Daoy (cell line): ENCODE results near the gene ZNF132. TPM values are rescaled to one million over a fixed set of nuclear protein-coding genes. Genes with fewer than 3 reads are reported as not detected.
"Not testable (repeated sequence)": the region's sequence is repeated elsewhere in the genome, so short reads cannot be mapped to it uniquely, and the experiment has no call there.

ENCODE experiments used
- DNase-seq: peaks from one replicate; pipeline ENCODE4 v3.0.0-alpha.2; 2015; ENCODE audit warnings: low read depth
- total RNA-seq: library from RNA; depleted of rRNA; stranded (reverse); fragments of >200 nt; shearing (Covaris generic); gene quantifications from 2 replicates; pipeline ENCODE4 v1.2.3, GENCODE V29; 2014

ZNF132 gene
- total RNA-seq, 1 experiment from 2014 or later = 3.0 TPM

DNA sequence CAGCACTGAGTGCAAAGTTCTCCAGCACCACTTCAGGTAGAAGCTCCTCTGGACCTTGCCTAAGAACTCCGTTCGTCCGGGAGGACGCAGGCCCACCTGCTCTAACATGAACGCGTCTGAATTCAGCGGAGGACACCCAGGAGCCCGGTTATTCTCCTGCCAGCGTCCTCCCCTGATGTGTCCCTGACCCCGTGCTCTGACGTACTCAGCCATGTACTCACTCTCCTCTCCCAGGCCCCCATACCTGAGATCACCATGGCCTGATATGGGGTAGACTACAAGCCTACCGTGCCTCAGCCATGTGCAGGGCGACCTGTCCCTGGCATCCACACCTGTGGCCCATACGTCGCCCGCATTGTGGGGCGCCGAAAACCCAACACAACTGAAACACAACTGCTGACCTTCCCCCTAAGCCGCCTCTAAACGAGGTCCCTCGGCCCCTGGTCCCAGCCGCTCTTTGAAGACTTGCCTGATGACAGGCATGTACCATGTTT lies 32.2 kb downstream of the ZNF132 start:
- peak; percentile 23 for DNase-seq

DNA sequence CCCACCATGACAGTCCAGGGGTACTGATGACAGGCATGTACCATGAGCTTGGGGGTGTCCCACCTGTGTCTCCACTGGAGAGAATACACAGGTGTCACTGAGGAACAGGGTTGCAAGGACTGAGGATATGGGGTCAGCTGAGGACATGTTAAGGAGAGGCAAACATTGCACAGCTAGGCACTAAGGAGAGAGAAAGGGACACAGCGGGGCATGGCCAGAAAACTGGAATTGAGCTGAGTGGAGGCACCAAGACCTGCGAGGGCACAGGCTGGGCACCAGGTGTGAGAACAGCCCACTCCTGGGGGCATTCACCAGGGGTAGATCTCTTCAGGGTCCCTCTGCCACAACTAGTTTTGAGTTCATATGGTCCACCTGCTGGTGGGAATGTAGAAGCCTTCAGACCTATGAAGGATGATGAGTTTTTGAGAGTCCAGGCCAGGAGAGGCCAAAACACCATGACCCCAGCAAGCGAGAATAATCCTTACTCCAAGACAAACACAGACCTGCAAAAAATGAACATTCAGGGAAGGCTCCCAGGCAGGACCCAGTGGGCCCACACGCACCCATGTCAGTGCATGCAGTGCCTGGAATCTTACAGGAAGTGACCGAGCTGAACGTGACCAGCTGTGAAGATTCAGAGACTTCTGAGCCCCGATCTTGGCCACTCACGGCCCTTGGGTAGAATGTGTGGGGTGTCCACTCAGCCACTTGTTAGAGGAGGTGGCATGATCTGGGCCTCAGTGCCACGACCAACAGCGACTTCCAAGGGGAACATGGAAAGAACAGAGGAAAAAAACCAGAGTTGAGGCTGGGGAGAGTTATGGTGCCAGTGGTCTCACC lies 32.9 kb downstream of the ZNF132 start:
- no peak for DNase-seq

GRCh38 chr19:58403920-58404478 lies 36.0 kb downstream of the ZNF132 start:
- not testable (repeated sequence) for DNase-seq

DNA sequence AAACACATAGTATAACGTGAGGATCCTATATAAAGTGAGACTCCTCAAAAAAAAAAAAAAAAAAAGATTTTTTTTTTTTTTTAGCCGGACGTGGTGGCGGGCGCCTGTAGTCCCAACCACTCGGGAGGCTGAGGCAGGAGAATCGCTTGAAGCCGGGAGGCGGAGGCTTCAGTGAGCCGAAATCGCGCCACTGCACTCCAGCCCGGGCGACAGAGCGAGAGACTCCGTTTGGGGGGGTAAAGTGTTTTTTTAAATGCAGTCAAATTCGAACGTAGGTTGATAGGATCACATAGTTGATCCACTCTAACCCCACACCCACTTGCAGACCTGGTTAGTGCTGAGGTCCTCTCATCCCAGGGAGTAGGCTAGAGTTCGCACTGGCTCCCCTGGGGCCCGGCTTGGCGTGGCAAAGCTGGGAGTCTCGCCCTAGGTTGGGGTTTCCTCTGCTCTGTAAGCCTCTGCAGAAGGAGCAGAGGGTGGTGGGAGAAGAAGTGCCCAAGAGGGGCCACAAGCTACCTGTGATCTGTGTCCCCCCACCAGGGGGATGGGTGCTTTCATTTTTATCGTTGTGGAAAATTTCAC lies 38.0 kb downstream of the ZNF132 start:
- DNase-seq = no peak

- peak; percentile 100 for DNase-seq
Measured at GRCh38 chr19:58400916-58401839, 38.8 kb downstream of the ZNF132 start.

GRCh38 chr19:58400316-58400915 lies 39.5 kb downstream of the ZNF132 start:
- peak; percentile 30 for DNase-seq

- no peak for DNase-seq
Measured at GRCh38 chr19:58399903-58400302, 40.0 kb downstream of the ZNF132 start.

DNA sequence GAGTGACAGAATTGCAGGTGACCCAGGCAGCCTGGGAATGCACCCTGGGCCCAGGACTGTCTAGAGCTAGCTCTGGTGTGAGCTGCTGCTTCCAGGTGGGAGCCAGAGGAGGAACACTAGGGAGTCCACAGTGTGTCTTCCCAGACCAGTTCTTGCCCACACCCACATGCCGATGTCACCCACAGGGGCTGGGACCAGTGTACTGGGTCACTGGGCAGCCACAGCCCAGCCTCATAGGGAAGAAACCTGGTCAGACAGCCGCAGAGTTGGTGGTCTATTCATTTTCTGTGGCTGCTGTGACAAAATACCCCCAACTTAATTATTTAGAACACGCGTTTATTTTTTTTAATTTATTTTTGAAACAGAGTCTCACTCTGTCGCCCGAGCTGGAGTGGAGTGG lies 41.4 kb downstream of the ZNF132 start:
- DNase-seq = no peak

- no peak for DNase-seq
Measured at GRCh38 chr19:58398087-58398486, 41.9 kb downstream of the ZNF132 start.

DNA sequence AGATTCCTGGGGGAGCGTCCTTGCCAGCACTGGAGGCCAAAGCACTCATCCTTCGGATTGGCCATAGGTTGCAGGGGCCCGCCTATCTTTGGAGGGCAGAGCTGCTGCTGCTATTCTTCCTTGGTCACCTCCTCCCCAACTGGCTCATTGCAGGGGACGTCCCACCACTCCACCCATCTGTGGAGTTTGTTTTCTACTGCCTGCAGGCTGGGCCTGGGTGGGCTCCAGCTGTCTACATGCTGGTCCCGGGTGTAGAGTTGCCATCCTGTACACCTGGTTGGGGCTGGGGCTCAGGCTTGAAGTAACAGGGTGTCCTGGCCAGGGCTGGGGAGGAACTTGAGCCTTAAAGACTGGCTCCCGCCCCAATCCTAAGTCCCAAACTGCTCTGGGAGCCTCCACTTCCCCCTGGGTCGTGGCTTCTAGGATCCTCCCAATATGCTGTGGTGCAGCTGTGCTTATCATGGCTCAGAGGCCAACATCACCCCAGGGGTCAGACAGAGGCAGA lies 42.4 kb downstream of the ZNF132 start:
- peak; percentile 32 for DNase-seq

DNA sequence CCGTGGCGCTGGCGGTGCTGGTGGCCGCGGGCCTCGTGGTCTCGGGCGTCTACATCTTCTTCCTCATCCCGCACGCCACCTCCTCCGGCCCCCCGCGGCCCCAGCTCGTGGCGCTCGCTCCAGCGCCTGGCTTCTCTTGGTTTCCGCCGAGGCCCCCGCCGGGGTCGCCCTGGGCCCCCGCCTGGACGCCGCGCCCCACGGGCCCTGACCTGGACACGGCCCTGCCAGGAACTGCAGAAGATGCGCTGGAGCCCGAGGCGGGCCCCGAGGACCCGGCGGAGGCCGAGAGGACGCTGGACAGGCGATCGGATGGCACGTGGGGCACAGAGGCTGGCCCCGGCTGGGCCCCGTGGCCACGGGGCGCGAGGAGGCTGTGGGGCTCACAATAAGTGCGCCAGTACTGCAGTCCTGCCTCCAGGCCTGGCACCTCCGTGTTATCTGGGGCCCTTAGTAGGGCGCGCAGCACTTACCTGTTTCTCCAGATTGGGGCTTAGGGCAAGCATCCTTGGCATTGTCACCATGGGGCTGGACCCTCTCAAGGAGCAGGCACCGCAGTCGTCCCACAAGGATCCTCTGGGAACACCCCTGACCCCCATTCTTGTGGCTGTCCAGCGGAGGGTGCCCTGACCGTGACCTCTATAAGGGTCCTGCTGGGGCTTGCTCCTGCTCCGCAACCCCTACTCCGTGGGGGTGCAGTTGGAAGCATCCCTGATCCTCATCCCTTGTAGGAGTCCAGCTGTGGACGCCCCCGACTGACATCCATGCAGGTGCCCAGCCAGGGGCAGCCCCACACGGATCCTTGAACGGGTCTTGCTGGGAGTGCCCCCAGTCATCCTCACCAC lies 43.0 kb downstream of the ZNF132 start:
- no peak for DNase-seq

GRCh38 chr19:58395979-58396627 lies 43.9 kb downstream of the ZNF132 start:
- peak; percentile 45 for DNase-seq

- DNase-seq = peak; percentile 63
Measured at GRCh38 chr19:58395220-58395978, 44.6 kb downstream of the ZNF132 start, which contains the start of gene RNF225. Gene RNF225, plus strand, starts transcription at chr19:58395656. Its CDS starts 434 bp downstream, at chr19:58396090.

GRCh38 chr19:58394821-58395219 lies 45.1 kb downstream of the ZNF132 start:
- peak; percentile 28 for DNase-seq

GRCh38 chr19:58393725-58394033 lies 46.3 kb downstream of the ZNF132 start:
- DNase-seq = no peak

GRCh38 chr19:58392945-58393724 lies 46.8 kb downstream of the ZNF132 start:
- DNase-seq = no peak

DNA sequence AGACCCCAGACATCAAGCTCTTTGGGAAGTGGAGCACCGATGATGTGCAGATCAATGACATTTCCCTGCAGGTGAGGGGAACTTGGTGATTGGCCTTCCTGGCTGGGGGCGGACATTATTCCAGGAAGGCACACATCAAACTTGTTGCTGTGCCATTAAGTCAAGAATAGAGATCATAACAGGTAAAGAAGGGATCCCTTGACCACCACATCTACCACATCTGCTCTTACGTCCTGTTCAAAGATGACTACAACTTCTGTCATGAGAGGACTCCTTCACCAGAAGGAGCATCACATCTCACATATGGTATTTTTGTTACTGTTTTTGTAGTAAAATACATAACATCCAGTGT lies 51.8 kb downstream of the ZNF132 start:
- no peak for DNase-seq
